Endothelial cell of umbilical vein (primary cell): ENCODE measurements around the gene SPAAR.

ENCODE experiments used
- CTCF ChIP-seq, 2 donors: IDR thresholded peaks; 1 replicate in 1 of 2; 2 replicates in 1 of 2; pipeline ENCODE4 v1.5.1; 2011; ENCODE audit warnings: low read length in 2 of 2, mild to moderate bottlenecking in 2 of 2, moderate library complexity in 2 of 2, control low read depth in 1 of 2, inconsistent platforms in 1 of 2, low read depth in 1 of 2; ENCODE audit not compliant: insufficient read depth in 1 of 2; ENCODE audit errors: extremely low read depth in 1 of 2
- EZH2 ChIP-seq: IDR thresholded peaks from 2 replicates; pipeline ENCODE4 v1.6.1; 2012; ENCODE audit warnings: borderline replicate concordance, low read depth, mild to moderate bottlenecking, moderate library complexity, low read length, inconsistent platforms; ENCODE audit not compliant: severe bottlenecking
- JUN ChIP-seq: IDR thresholded peaks from 2 replicates; pipeline ENCODE4 v1.6.1; 2011; ENCODE audit warnings: borderline replicate concordance, low read depth; ENCODE audit not compliant: insufficient read length, insufficient read depth
- MAX ChIP-seq: IDR thresholded peaks from 2 replicates; pipeline ENCODE4 v1.6.1; 2011; ENCODE audit not compliant: insufficient read depth, insufficient read length
- MYC ChIP-seq: IDR thresholded peaks from one replicate; pipeline ENCODE4 v1.6.1; 2011; ENCODE audit warnings: mild to moderate bottlenecking, low read depth, low read length
- POLR2A ChIP-seq: IDR thresholded peaks from 2 replicates; pipeline ENCODE4 v1.6.1; 2012; ENCODE audit warnings: low read depth, mild to moderate bottlenecking, control low read depth, low read length
- POLR2AphosphoS5 ChIP-seq: IDR thresholded peaks from 2 replicates; pipeline ENCODE4 v1.6.1; 2012; ENCODE audit warnings: low read depth, mild to moderate bottlenecking, control low read depth, low read length, moderate library complexity; ENCODE audit not compliant: insufficient read depth

- TF ChIP-seq CTCF (IDR thresholded peaks at IDR 0.05; ENCODE audit: extremely low read depth in 1 of 2, insufficient read depth in 1 of 2, low read depth in 1 of 2, low read length in 2 of 2) = no peak
- no peak for TF ChIP-seq EZH2
- no peak for TF ChIP-seq POLR2A
- TF ChIP-seq MAX = no peak
- TF ChIP-seq MYC = no peak
- TF ChIP-seq JUN = no peak
- no peak for TF ChIP-seq POLR2AphosphoS5
These were observed 21.2 kb downstream of the SPAAR start for GRCh38 chr9:35930521-35930920.
